Middle frontal gyrus (tissue), 1 donor: ENCODE measurements around the gene ZNF764.
A peak's percentile ranks its signal among the peaks of the same experiment; 100 is the strongest.
"Not testable (repeated sequence)": the region's sequence is repeated elsewhere in the genome, so short reads cannot be mapped to it uniquely, and the experiment has no call there.

Source experiments
- DNase-seq: peaks from one replicate; pipeline ENCODE4 v3.0.0-alpha.2; 2015; ENCODE audit warnings: low spot score; ENCODE audit errors: extremely low spot score

The ZNF764 gene

DNA sequence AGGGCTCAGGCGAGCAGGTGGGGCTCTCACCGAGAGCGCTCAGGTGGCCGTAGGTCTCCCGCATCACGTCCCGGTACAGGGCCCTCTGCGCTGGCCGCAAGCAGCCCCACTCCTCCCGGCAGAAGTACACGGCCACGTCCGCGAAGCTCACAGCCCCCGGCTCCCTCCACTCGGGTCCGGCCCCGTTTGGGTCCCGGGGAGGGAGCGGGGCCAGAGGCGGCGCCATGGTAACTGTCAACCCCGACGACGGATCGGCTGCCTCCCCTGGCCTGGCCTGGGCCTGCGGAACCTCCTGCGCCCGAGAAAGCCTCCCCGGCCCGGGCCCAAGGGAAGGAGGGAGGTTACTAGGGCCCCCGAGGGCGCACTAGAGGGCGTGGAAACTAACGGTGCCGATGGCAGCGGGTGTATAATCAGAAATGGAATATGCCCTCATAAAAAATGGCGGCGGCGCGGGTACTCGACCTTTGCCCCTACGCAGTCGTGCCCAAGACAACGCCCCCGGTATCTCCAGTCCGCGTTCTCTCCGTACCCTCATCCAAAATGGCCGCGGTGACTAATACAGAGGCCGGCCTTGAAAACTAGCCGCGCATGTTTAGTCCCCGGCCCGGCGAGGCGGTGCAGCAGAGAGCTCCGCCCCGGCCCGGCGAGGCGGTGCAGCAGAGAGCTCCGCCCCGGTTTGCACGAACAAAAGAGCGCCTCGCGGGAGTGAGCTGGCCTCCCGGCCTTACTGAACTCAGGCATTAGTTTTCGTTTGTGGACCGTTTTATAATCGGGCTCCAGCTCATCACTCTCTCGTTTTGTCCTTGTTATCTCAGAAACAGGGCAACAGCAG, at the start of gene ZNF764:
Gene ZNF764 (minus strand): TSS at position 418 of the 832 bp plus-strand sequence. CDS start 192 bp downstream, at position 226.
- peak; percentile 99 for DNase-seq

DNA sequence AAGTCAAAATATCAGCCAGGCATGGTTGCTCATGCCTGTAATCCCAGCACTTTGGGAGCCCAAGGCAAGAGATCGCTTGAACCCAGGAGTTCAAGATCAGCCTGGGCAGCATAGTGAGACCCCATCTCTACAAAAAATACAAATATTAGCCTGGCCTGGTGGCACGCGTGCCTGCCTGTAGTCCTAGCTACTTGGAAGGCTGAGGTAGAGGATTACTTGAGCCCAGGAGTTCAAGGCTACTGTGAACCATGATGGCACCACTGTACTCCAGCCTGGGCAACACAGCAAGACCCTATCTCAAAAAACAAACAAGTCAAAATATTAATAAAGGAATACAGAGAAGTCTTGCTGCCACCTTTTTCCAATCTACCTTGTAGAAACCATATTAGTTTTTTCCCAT, 47.8 kb upstream of the ZNF764 start:
- DNase-seq: no peak

DNA sequence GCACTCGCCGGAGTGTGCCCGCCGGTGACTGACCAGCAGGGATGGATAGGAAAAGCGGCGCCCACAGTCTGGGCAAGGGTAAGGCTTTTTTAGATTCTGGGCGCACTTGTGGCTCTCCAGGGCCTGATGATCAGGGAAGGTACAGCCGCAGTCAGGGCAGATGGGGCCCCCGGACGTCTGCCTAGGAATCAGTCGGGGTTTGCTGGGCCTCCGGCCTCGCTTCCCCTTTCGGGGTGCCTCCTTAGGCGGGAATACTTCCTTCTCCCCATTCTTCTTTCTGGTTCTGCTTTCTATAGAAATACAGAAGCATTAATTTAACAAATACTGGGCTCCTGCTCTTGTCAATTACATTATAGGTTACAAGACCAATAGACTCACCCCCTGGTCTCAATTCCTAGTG, 47.0 kb upstream of the ZNF764 start:
- no peak for DNase-seq

DNA sequence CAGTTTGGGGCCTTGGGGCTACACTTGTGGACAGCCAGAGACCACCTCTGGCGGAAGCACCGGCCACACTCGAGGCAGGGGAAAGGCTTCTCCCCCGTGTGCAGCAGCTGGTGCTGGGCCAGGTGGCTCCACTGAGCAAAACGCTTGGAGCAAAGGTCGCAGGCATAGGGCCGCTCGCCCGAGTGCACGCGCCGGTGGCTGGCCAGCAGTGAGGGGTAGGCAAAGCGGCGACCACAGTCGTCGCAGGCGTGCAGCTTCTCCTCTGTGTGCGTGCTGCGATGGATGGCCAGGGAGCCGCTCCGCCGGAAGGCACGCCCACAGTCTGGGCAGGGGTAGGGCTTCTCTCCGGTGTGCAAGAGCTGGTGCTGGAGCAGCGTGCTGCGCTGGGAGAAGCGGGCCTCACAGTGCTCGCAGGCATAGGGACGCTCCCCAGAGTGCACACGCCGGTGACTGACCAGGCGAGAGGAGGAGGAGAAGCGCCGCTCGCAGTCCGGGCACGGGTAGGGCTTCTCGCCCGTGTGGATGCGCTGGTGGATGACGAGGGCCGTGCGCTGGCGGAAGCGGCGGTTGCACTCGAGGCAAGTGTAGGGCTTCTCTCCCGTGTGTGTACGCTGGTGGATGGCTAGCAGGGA, 46.3 kb upstream of the ZNF764 start:
- DNase-seq: no peak

DNA sequence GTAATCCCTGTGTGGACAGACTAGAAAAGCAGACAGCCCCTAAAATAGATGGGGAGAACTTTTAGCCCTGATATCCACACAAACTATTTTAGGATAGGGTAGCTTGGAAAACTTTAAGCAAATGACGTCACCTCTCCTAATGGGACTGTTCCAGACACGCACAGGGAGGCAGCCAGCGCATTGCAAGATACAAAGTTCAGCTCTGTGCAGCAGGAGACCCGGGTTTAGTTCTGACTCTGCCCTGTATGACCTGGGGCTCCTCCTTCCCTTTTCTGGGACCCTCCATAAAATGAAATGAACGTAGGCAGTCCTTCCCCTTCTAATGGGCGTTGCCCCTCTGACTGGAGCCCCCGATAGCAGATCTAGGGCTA, 45.8 kb upstream of the ZNF764 start:
- no peak for DNase-seq

DNA sequence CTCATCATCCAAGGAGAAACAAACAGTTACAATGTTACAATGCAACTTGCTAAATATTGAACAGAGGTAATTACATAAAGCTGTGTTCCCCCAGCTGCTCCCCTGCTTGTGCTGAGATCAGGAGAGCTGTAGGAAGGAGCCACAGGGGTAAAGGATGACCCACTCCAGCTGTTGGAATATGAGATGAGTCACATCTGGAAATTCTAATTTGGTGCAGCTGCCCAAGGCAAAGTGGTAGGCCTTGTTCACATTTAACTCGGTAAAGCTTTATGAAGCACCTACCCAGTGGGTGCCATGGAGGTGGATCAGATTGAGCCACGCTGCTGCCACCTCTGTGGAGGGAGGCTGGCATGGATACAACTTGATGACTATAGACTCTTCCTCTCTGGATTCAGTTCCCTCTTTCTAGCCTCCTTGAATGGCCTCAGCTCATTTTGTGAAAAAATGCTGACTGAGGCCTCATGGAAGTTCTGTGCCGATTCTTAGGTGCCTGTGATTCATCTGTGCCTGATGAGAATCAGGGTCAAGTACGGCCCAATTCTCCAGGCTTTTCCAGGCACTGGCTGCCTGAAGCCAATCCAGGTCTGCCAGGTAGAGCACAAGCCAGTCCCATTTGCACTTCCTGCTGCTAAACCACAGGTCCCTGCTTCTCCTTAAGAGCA, 44.6 kb upstream of the ZNF764 start:
- DNase-seq: no peak

DNA sequence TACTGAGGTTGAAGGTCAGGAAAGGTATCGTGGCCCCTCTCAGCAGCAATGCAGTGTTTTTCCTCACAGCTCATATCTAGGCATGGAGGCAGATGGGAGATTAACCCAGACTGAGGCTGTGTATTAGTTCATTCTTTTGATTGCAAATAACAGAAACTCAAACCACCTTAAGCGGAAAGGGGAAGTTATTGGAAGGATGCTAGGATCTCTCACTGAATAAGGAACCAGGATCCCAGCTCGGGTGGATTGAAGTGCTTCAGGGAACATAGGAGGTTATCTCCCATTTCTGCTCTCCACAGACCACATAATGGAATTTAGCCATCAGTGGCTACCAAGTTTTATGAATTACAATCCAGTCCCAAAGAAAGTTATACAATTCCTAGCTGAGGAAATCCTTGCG, 43.8 kb upstream of the ZNF764 start:
- DNase-seq: no peak

DNA sequence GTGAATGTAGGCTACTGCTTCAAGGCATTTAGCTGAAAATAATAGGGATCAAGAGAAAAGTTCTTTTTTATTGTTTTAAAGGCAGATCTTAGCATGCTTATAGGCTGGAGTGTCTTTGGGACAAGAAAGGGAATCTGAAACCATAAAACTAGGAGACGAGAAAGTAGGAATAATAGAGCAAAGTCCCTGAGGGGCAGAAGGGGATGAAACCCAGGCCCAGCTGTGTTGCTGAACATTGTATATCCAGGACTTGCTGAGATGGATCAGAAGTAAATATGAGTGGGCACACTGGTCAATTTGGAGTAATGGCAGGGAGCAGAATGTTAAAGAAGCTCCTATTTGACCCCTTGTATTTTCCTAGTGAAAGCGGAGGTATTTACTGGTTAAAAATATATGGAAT, 42.8 kb upstream of the ZNF764 start:
- DNase-seq: no peak

DNA sequence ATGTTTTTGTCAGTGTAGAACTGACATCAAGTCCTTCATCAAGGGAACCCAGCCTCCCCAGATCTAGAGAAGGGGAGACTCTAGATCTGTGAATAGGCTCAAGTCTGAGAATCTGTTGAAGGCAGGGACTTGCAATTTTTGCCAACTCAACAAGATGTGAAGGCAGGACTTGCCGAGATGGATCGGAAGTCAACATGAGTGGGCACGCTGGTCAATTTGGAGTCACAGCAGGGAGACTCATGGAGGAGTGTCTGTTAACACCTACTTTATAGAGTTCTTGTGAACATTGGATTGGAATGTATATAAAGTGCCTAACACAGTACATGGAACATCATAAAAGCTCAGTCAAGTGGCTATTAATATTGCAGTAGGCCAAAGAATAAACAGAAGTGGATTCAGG, 42.0 kb upstream of the ZNF764 start:
- no peak for DNase-seq

DNA sequence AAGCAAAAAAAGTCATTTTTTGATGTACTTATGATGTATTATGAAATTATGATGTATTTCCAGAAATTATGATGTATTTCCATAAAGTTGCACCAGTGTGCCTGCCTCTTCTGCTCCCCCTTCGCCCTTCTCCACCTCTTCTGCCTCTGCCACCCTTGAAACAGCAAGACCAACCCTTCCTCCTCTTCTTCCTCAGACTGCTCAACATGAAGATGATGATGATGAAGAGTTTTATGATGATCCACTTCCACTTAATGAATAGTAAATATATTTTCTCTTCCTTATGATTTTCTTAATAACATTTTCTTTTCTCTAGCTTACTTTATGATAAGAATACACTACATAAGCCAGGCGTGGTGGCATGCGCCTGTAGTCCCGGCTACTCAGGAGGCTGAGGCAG, 34.7 kb upstream of the ZNF764 start:
- DNase-seq: no peak

DNA sequence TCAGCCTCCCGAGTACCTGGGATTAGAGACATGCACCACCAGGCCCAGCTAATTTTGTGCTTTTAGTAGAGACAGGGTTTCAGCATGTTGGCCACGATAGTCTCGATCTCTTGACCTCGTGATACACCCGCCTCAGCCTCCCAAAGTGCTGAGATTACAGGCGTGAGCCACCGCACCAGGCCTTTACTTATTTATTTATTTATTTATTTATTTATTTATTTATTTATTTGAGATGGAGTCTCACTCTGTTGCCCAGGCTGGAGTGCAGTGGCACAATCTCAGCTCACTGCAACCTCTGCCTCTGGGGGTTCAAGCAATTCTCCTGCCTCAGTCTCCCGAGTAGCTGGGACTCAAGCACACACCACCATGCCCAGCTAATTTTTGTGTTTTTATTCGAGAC, 32.7 kb upstream of the ZNF764 start:
- DNase-seq: not testable (repeated sequence)

DNA sequence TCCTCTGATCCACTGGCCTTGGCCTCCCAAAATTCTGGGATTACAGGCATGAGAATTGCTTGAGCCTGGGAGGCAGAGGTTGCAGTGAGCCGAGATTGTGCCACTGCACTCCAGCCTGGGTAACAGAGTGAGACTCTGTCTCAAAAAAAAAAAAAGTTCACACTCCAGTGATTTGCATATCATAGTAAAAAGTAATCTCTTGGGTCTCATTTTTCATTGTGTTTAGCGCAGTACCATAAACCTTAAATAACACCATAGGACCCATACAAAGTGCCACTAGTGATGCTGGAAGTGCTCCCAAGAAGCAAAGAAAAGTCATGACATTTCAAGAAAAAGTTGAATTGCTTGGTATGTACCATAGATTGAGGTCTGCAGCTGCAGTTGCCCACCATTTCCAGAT, 31.4 kb upstream of the ZNF764 start:
- not testable (repeated sequence) for DNase-seq

DNA sequence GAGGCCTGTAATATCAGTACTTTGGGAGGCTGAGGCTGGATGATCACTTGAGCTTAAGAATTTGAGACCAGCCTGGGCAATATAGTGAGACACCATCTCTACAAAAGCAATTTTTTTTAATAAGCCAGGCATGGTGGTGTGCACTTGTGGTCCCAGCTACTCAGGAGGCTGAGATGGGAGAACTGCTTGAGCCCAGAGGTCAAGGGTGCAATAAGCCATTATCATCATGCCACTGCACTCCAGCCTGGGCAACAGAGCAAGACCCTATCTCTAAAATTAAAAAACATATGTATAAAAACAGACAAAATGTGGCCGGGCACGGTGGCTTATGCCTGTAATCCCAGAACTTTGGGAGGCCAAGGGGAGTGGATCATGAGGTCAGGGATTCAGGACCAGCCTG, 30.5 kb upstream of the ZNF764 start:
- no peak for DNase-seq

DNA sequence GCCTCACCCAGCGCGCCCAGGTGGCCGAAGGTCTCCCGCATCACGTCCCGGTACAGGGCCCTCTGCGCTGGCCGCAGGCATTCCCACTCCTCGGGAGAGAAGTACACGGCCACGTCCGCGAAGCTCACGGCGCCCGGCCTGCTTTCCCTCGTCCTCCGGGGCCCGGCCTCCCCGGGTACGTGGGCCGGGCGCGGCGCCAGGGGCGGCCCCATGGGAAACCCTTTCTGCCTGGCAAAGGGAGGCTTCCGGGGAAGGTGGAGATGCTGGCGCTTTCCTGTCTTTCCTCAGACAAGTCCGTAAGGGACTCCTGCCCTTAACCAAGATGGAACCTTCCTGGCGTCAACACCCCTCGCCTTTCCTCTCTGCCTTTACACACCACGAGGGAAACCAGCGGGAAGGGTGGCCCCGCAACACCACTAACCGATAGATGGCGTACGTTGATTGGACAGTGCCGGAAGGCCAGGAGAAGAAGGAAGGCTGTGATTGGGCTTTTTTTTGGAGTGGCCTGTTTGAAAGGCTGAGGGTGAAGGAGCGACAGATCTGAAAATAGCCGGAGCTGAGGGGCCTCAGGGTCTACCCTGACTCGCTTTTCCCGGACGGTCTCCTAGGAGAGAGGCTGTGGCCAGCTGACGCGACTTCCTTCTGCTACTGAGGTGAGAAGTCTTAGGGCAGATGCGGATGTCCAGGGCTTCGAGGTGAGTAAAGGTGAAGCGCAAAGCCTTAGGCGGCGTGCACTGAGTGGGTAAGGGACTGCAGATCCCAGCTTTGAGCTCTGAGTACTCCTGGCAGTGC, 27.4 kb upstream of the ZNF764 start, which contains the start of gene ZNF785:
Gene ZNF785 (minus strand): TSS at position 298 of the 792 bp plus-strand sequence. CDS start 86 bp downstream, at position 212.
- peak; percentile 96 for DNase-seq

DNA sequence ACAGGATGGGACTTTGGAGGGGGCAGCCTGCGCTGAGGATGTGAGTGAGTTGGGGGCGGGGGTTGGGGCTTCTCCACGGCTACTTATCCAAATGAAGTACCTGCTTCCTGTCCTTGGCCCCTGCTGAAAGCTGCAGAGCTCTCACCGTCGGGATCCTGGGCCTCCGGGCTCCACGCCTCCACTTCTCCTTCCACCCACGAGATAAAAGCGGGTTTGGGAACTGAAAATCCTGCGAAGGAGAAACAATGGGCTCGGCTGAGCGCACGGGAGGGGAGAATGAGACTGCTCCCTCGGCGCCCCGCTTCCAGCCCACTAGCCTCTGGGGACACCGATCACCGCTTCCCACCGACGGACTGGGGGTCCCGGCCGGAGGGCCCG, 26.8 kb upstream of the ZNF764 start:
- DNase-seq: no peak

DNA sequence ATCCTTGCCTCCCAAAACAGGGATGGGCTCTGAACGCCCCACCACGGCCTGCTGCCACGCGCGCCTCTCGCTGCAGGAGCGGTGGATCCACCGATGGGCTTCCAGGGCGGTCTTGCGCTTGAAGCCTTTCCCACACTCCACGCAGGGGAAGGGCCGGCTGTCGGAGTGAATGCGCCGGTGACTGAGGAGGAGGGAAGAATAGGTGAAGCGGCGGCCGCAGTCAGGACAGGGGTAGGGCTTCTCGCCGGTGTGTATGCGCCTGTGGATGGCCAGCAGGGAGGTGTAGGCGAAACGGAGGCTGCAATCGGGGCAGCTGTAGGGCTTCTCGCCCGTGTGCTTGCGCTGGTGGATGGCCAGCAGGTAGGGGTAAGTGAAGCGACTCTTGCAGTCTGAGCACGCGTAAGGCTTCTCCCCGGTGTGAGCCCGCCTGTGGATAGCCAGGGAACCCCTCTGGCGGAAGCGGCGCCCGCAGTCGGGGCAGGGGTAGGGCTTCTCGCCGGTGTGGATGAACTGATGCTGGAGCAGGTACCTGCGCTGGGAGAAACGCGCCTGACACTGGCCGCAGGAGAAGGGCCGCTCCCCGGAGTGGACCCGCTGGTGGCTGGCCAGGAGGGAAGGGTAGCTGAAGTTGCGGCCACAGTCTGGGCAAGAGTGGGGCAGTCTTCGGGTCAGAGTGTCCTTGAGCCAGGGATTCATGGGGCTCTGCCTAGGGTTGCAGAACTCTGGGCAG, 24.6 kb upstream of the ZNF764 start:
- no peak for DNase-seq

DNA sequence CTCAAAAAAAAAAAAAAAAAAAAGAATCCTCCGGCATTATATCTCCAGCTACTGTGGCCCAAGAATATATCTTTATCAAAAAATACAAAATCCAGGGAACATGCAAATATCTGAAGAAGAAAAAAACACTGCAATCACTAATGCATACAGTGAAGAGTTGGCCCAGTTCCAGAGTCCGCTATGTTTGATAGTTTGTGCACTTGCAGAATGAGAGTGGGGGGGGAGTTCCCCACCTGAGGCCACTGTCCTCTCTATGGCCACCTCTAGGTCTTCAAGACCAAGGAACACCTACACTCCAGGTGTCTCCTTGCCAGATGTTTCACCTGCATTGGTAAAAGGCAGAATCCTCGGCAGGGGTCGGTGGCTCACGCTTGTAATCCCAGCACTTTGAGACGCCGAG, 23.3 kb upstream of the ZNF764 start:
- no peak for DNase-seq

DNA sequence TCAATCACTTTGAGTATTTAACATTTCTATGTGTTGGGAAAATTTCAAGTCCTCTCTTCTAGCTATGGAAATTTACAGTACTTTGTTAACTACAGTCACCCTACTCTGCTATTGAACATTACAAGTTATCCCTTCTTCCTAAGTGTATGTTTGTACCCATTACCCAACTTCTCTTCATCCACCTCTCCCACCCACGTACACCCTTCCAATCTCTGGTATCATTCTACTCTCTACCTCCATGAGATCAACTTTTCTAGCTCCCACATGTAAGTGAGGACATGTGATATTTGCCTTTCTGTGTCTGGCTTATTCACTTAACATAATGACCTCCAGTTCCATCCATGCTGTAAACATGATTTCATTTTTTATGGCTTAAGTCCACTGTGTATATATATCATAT, 16.5 kb upstream of the ZNF764 start:
- DNase-seq: no peak

DNA sequence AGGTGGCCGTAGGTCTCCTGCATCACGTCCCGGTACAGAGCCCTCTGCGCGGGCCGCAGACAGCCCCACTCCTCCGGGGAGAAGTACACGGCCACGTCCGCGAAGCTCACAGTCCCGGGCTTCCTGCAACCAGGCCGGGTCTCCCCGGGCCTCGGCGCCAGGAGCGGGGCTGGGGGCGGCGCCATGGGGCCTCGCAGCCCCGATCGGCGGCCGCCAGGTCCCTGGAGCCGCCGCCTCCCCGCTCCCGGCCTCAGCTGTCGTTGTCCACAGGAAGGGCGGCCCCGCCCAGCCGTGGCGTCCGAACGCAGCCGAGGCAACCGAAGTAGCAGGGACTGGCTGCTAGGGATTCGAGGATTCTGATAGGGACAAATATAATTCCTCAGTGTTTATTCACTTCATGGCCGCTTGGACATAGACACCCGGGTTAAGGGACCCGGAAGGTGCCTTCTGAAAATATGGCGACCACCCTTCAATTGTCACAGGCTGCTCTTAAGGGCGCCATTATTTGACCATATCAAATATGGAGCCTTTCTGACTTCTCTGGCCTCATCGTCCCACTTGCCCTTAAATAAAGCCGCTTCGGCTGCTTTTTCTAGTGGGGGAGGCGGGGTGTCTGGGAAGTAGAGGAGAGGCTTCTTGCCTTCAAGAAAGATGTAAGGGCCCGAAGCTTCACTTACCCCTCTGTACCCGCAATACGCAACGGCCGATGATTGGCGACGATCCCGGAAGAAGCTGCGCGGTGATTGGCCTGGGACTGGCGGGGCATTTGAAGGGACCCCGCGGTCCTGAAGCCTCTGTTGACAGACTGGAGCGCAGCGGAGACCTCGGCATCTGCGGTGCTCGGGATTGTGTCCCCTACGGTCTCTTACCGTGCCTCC, 13.5 kb upstream of the ZNF764 start, which contains the start of gene ZNF688:
Gene ZNF688 (minus strand): TSS at position 270 of the 878 bp plus-strand sequence. CDS start 85 bp downstream, at position 185.
- peak; percentile 92 for DNase-seq
